Ascending aorta (tissue), 2 donors: ENCODE data around the gene HOXC12. TPM values are rescaled to one million over a fixed set of nuclear protein-coding genes. Genes with fewer than 3 reads are reported as not detected.

ENCODE experiments used
- DNase-seq, 2 donors: peaks; one replicate each; pipeline ENCODE4 v3.0.0-alpha.2; 2019; ENCODE audit warnings: low spot score in 2 of 2
- H3K27ac ChIP-seq, 2 donors: fragments of 200-600 bp; sonication (generic); one replicate each; pipeline ENCODE4 v1.5.1; 2016 to 2017; ENCODE audit warnings: mild to moderate bottlenecking in 1 of 2
- H3K27me3 ChIP-seq: fragments of 200-600 bp; sonication (generic); one replicate; pipeline ENCODE4 v1.5.1; 2017
- H3K36me3 ChIP-seq, 2 donors: fragments of 200-600 bp; sonication (generic); one replicate each; pipeline ENCODE4 v1.5.1; 2016
- H3K4me1 ChIP-seq, 2 donors: fragments of 200-600 bp; sonication (generic); one replicate each; pipeline ENCODE4 v1.5.1; 2016 to 2017; ENCODE audit warnings: mild to moderate bottlenecking in 1 of 2
- H3K4me3 ChIP-seq, 2 donors: fragments of 200-600 bp; sonication (generic); one replicate each; pipeline ENCODE4 v1.5.1; 2016 to 2017; ENCODE audit warnings: mild to moderate bottlenecking in 1 of 2
- H3K9me3 ChIP-seq, 2 donors: fragments of 200-600 bp; sonication (generic); one replicate each; pipeline ENCODE4 v1.5.1; 2016
- CTCF ChIP-seq, 3 experiments: fragments of 200-600 bp in 2 of 3; fragments of 450-650 bp in 1 of 3; sonication (generic) in 2 of 3; IDR thresholded peaks; one replicate each; pipeline ENCODE4 v1.5.1; 2016 to 2019; ENCODE audit warnings: antibody characterized with exemption in 3 of 3, mild to moderate bottlenecking in 1 of 3, moderate library complexity in 1 of 3
- intact Hi-C: fragments of 100-400 bp; cut with DNase I; formaldehyde crosslinking; loops from one replicate; pipeline ENCODE4 v1.15.1; 2023
- total RNA-seq: library from RNA; depleted of rRNA; stranded (reverse); fragments of >200 nt; gene quantifications from one replicate; pipeline ENCODE4 v1.1.0, GENCODE V29; 2016

HOXC12 gene
- total RNA-seq, 1 donor from 2014 or later: not detected

- DNase-seq: no peak
- H3K9me3 ChIP-seq: no peaks in the 10 kb centered on the region
- H3K4me3 ChIP-seq: no peak overlapping the region
- no peaks in the 10 kb centered on the region for H3K36me3 ChIP-seq
- no peak overlapping the region for H3K27ac ChIP-seq
- peaks cover 0 to under 1% of the 10 kb centered on the region in 2 donors for H3K4me1 ChIP-seq
- no peak for TF ChIP-seq CTCF (IDR thresholded peaks at IDR 0.05)
- intact Hi-C loops: no loop called here
- peaks cover 35% of the 10 kb centered on the region for H3K27me3 ChIP-seq
Measured at GRCh38 chr12:53944209-53944608, 10.5 kb upstream of the HOXC12 start.

- Histone ChIP-seq H3K27me3 (peaks cover 30% of the 10 kb centered on the region), H3K4me3 (no peak overlapping the region), H3K36me3 (no peaks in the 10 kb centered on the region), H3K4me1 (no peaks in the 10 kb centered on the region), H3K27ac (no peak overlapping the region), H3K9me3 (no peaks in the 10 kb centered on the region)
- intact Hi-C loops: no loop called here
- DNase-seq: peak in 1 of 2 donors; percentile 42
- no peak for TF ChIP-seq CTCF (IDR thresholded peaks at IDR 0.05)
Measured at GRCh38 chr12:53944907-53945847, 9.5 kb upstream of the HOXC12 start.

GRCh38 chr12:53947743-53948142, 7.0 kb upstream of the HOXC12 start:
- Histone ChIP-seq H3K27me3 (peaks cover 45% of the 10 kb centered on the region), H3K36me3 (no peaks in the 10 kb centered on the region), H3K4me3 (no peak overlapping the region), H3K27ac (no peak overlapping the region), H3K9me3 (no peaks in the 10 kb centered on the region), H3K4me1 (peaks cover 3 to 5% of the 10 kb centered on the region in 2 donors)
- no peak for TF ChIP-seq CTCF (IDR thresholded peaks at IDR 0.05)
- intact Hi-C loops: no loop called here
- DNase-seq: no peak

- H3K27me3 ChIP-seq: peaks cover 50% of the 10 kb centered on the region
- intact Hi-C loops: no loop called here
Measured at GRCh38 chr12:53948650-53949593, 5.8 kb upstream of the HOXC12 start.

More at GRCh38 chr12:53948650-53949593, 5.8 kb upstream of the HOXC12 start:
- Histone ChIP-seq H3K27ac (no peak overlapping the region), H3K9me3 (no peaks in the 10 kb centered on the region), H3K4me3 (no peak overlapping the region), H3K4me1 (peaks cover 3 to 5% of the 10 kb centered on the region in 2 donors), H3K36me3 (no peaks in the 10 kb centered on the region)
- DNase-seq: no peak
- TF ChIP-seq CTCF (IDR thresholded peaks at IDR 0.05): no peak
